ENCODE data around the gene CBX4. TPM values are rescaled to one million over a fixed set of nuclear protein-coding genes. Genes with fewer than 3 reads are reported as not detected.

Gene CBX4
- total RNA-seq, 2 experiments from 2014 or later: 98.9 to 110 TPM

DNA sequence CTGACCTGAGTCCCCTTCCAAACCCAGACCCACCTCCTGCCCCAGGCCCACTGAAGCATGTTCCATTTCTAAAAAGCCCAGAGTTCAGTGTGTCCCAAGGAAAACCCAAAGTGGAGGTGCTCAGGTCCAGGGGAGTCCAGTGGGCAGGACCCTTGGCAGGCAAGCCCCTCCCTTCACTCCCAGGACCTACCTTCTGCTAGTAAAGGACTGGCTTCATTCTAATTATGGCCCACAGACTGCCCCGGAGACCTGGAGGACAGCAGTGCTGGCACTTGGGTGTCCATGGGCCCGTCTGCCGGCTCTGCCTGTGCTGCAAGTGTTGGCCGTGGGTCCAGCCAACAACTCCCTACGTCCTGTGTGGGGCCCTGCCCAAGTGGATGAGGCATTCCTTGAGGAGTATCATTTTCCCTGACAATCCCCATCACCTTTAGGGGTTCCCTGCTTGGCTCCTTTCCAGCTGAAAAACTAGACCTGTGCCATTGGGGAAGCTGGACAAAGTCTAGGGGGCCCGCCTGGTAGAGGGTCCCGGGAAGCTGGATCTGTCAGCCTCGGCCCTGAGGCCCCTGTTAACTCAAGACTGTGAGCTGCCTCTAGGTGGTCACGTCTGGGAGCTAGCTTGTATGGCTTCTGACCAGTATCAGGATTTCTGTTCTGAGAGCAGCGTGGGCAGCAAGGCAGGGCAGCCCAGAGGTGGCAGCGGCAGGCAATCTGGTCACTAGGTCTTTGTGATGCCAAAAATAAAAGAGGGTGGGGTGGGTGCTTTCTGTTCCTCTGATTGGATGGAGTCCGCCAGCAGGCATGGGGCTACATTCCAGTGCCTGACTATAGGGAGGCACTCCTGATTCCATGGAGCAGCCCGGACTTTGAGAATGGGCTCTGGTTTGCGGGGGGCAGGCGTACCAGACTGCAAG lies 53.1 kb downstream of the CBX4 start:
- Histone ChIP-seq H3K4me1 (ENCODE audit: insufficient read depth, low read length, poor library complexity, severe bottlenecking) (peaks cover 11% of the 10 kb centered on the region), H3K79me2 (ENCODE audit: insufficient read depth, low read depth, low read length) (no peaks in the 10 kb centered on the region), H3K27ac (ENCODE audit: low read depth, low read length, poor library complexity, severe bottlenecking) (no peak overlapping the region), H3K36me3 (ENCODE audit: insufficient read depth, low read length) (0 out of 2 replicates have a peak, but pooled peaks cover 10% of the 10 kb centered on the region), H3K9me3 (ENCODE audit: low read length) (no peaks in the 10 kb centered on the region), H3K9me2 (ENCODE audit: insufficient read depth, low read length) (no peaks in the 10 kb centered on the region), H3K4me2 (ENCODE audit: low read length) (no peak overlapping the region), H4K20me1 (ENCODE audit: insufficient read depth, low read length) (no peaks in the 10 kb centered on the region), H2AFZ (ENCODE audit: low read length) (no peak overlapping the region), H3K4me3 (ENCODE audit: low read depth, low read length, poor library complexity, severe bottlenecking) (no peak overlapping the region)
- TF ChIP-seq EZH2phosphoT487 (IDR thresholded peaks at IDR 0.05; ENCODE audit: borderline replicate concordance, low read depth, low read length): no peak
- TF ChIP-seq, protein P1, sequence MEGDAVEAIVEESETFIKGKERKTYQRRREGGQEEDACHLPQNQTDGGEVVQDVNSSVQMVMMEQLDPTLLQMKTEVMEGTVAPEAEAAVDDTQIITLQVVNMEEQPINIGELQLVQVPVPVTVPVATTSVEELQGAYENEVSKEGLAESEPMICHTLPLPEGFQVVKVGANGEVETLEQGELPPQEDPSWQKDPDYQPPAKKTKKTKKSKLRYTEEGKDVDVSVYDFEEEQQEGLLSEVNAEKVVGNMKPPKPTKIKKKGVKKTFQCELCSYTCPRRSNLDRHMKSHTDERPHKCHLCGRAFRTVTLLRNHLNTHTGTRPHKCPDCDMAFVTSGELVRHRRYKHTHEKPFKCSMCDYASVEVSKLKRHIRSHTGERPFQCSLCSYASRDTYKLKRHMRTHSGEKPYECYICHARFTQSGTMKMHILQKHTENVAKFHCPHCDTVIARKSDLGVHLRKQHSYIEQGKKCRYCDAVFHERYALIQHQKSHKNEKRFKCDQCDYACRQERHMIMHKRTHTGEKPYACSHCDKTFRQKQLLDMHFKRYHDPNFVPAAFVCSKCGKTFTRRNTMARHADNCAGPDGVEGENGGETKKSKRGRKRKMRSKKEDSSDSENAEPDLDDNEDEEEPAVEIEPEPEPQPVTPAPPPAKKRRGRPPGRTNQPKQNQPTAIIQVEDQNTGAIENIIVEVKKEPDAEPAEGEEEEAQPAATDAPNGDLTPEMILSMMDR (conservative IDR thresholded peaks at IDR 0.05; ENCODE audit: low read length): no peak
- DNase-seq (ENCODE audit: low spot score): no peak
- BruUV-seq (replicated peaks): no TSS peak
- ChIA-PET CTCF (ENCODE audit: unreplicated experiment) (no interaction called here), POLR2A (interaction anchor here (1.4 kb wide), 1 partner anchor 208 kb away, joined by 3 read pairs; no protein-coding TSS in a partner anchor)
- intact Hi-C loops (cut with micrococcal nuclease; ENCODE audit: unreplicated experiment): no loop called here

DNA sequence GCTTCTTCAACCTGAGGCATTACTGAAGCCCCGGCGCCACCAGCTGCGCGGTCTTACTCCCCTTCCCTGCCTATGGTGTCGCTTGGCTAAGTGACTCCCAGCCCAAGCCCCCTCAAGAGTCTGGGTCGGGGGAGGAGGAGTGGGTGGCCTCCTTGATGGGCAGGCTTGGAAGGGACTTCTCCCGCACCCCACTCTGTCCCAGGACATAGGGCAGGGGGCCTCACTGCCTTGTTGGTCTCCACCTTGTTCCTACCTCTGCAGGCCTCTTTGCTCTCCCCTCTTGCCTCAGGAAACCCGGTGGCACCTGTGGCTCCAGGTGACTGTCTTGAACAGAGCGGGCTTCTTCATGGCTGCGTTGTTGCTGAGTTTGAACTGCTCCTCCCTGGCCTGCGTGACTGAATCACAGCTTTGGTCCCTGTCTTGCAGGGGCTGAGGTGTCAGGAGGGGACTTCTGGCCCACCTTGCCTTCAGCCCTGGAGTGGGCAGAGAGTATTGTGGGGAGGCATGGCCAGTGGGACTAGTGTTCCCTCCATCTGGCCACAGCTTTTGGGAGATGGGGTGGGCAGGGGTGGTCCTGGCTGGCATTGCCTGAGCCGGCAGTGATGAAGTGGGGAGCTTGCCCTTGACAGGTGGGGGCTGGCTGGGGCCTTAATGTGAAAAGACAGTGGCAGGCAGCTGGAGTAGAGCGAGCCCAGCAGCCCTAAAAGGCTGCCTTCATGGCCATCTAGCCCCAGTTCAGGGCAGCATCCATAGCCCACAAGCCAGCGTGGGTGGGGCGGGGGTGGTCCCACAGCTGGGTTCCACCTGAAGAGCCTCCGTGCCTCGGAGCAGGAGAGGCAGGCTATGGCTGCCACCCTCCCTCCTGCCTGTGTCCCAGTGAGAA lies 54.0 kb downstream of the CBX4 start:
- Histone ChIP-seq H3K79me2 (ENCODE audit: insufficient read depth, low read depth, low read length) (no peaks in the 10 kb centered on the region), H3K4me2 (ENCODE audit: low read length) (no peak overlapping the region), H2AFZ (ENCODE audit: low read length) (no peak overlapping the region), H3K36me3 (ENCODE audit: insufficient read depth, low read length) (0 out of 2 replicates have a peak, but pooled peaks cover 11% of the 10 kb centered on the region), H3K9me2 (ENCODE audit: insufficient read depth, low read length) (no peaks in the 10 kb centered on the region), H3K9me3 (ENCODE audit: low read length) (no peaks in the 10 kb centered on the region), H4K20me1 (ENCODE audit: insufficient read depth, low read length) (no peaks in the 10 kb centered on the region), H3K4me1 (ENCODE audit: insufficient read depth, low read length, poor library complexity, severe bottlenecking) (peaks cover 15% of the 10 kb centered on the region), H3K27ac (ENCODE audit: low read depth, low read length, poor library complexity, severe bottlenecking) (no peak overlapping the region), H3K4me3 (ENCODE audit: low read depth, low read length, poor library complexity, severe bottlenecking) (no peak overlapping the region)
- no peak for DNase-seq (ENCODE audit: low spot score)
- POLR2A ChIA-PET: no interaction called here
- TF ChIP-seq EZH2phosphoT487 (IDR thresholded peaks at IDR 0.05; ENCODE audit: borderline replicate concordance, low read depth, low read length): no peak
- TF ChIP-seq, protein P1 (conservative IDR thresholded peaks at IDR 0.05; ENCODE audit: low read length): no peak
- intact Hi-C loops (cut with micrococcal nuclease; ENCODE audit: unreplicated experiment): no loop called here
- no TSS peak for BruUV-seq (replicated peaks)
- CTCF ChIA-PET (ENCODE audit: unreplicated experiment): no interaction called here

Data from OCI-LY7 (cell line).